H1 (cell line): ENCODE data around the gene CKS1B. TPM values are rescaled to one million over a fixed set of nuclear protein-coding genes. Genes with fewer than 3 reads are reported as not detected.
A peak's percentile ranks its signal among the peaks of the same experiment; 100 is the strongest.

ENCODE experiments used
- CTCF ChIA-PET: fragments of 300-600 bp; sonication (Branson Sonifier 250); formaldehyde crosslinking; loops from one replicate; lab custom pipeline; 2021; ENCODE audit not compliant: partially characterized antibody; lab: Charles Lee
- POLR2A ChIA-PET: fragments of 300-600 bp; sonication (Branson Sonifier 250); formaldehyde crosslinking; loops from one replicate; lab custom pipeline; 2021; ENCODE audit warnings: inconsistent platforms; ENCODE audit not compliant: partially characterized antibody; lab: Charles Lee
- DNase-seq, 2 experiments: peaks; one replicate each; pipeline versions ENCODE4 v3.0.0 to v3.0.0-alpha.2; 2010 to 2022; ENCODE audit warnings: low spot score in 2 of 2, low read depth in 1 of 2, mixed read lengths in 1 of 2
- FAIRE-seq: peaks from 2 replicates; lab custom pipeline; 2011; peaks lifted over from hg19 to GRCh38; lab: Jason Lieb, UNC
- H2AFZ ChIP-seq: 2 replicates; pipeline ENCODE4 v1.8.1; 2012; ENCODE audit warnings: low read length, inconsistent platforms
- H2AK5ac ChIP-seq: 2 replicates; pipeline ENCODE4 v1.6.1; 2013; ENCODE audit warnings: low read depth, low read length
- H2BK120ac ChIP-seq: replicated peaks from 2 replicates; pipeline ENCODE3; 2013; ENCODE audit warnings: low read depth, low read length, inconsistent platforms
- H2BK12ac ChIP-seq: 2 replicates; pipeline ENCODE4 v1.6.1; 2013; ENCODE audit warnings: low read depth, low read length
- H2BK15ac ChIP-seq: 2 replicates; pipeline ENCODE4 v1.6.1; 2013; ENCODE audit warnings: low read length
- H2BK20ac ChIP-seq: 2 replicates; pipeline ENCODE4 v1.6.1; 2013; ENCODE audit warnings: low read length
- H2BK5ac ChIP-seq: 2 replicates; pipeline ENCODE4 v1.6.1; 2013; ENCODE audit warnings: low read depth, low read length
- H3K14ac ChIP-seq: 2 replicates; pipeline ENCODE4 v1.6.1; 2013; ENCODE audit warnings: inconsistent platforms; ENCODE audit not compliant: insufficient read length
- H3K18ac ChIP-seq: 2 replicates; pipeline ENCODE4 v1.6.1; 2013; ENCODE audit warnings: low read length; ENCODE audit errors: extremely low read depth
- H3K23ac ChIP-seq: 2 replicates; pipeline ENCODE4 v1.6.1; 2013; ENCODE audit warnings: inconsistent platforms; ENCODE audit not compliant: insufficient read length
- H3K23me2 ChIP-seq: 2 replicates; pipeline ENCODE4 v1.6.1; 2013; ENCODE audit warnings: low read depth, low read length
- H3K27ac ChIP-seq: 2 replicates; pipeline ENCODE4 v1.6.1; 2011; ENCODE audit warnings: low read depth, low read length, inconsistent platforms
- H3K27me3 ChIP-seq, 4 experiments: replicated peaks in 1 of 4; 1 replicate in 1 of 4; 2 replicates in 3 of 4; pipeline versions ENCODE4 v1.6.1 to v1.8.1; 2011 to 2013; ENCODE audit warnings: low read length in 3 of 4, mild to moderate bottlenecking in 3 of 4, inconsistent platforms in 2 of 4, mixed read lengths in 2 of 4, moderate library complexity in 1 of 4; ENCODE audit not compliant: control insufficient read depth in 3 of 4, insufficient read depth in 3 of 4; ENCODE audit errors: extremely low read depth in 1 of 4
- H3K36me3 ChIP-seq, 4 experiments: 2 replicates each; pipeline versions ENCODE4 v1.6.1 to v1.8.1; 2011 to 2013; ENCODE audit warnings: mild to moderate bottlenecking in 4 of 4, low read length in 3 of 4, moderate library complexity in 2 of 4, control low read depth in 1 of 4, inconsistent platforms in 1 of 4; ENCODE audit not compliant: insufficient read depth in 4 of 4, control insufficient read depth in 2 of 4
- H3K4ac ChIP-seq: replicated peaks from 2 replicates; pipeline ENCODE3; 2013; ENCODE audit warnings: low read length, low read depth, mixed read lengths, inconsistent platforms; ENCODE audit not compliant: insufficient read length
- H3K4me1 ChIP-seq, 4 experiments: replicated peaks in 1 of 4; 1 replicate in 1 of 4; 2 replicates in 3 of 4; pipeline versions ENCODE4 v1.6.1 to v1.8.1; 2011 to 2013; ENCODE audit warnings: low read length in 3 of 4, inconsistent platforms in 2 of 4, mixed read lengths in 1 of 4; ENCODE audit not compliant: insufficient read depth in 4 of 4, control insufficient read depth in 3 of 4
- H3K4me2 ChIP-seq, 2 experiments: 2 replicates each; pipeline versions ENCODE4 v1.6.1 to v1.8.1; 2011 to 2013; ENCODE audit warnings: low read depth in 2 of 2, low read length in 2 of 2, control low read depth in 1 of 2, inconsistent platforms in 1 of 2, mild to moderate bottlenecking in 1 of 2; ENCODE audit not compliant: insufficient read depth in 1 of 2
- H3K4me3 ChIP-seq, 4 experiments: fragments of 200-600, 300-600 bp in 1 of 4; sonication (generic), shearing (Covaris generic), sonication (Bioruptor Twin) in 1 of 4; 2 replicates each; pipeline versions ENCODE4 v1.5.1 to v1.8.1; 2011 to 2016; ENCODE audit warnings: low read length in 4 of 4, low read depth in 3 of 4, control low read depth in 2 of 4, inconsistent platforms in 2 of 4, mild to moderate bottlenecking in 2 of 4, mixed read lengths in 1 of 4, moderate library complexity in 1 of 4; ENCODE audit not compliant: insufficient read depth in 2 of 4; ENCODE audit errors: extremely low read depth in 1 of 4
- H3K56ac ChIP-seq: replicated peaks from 2 replicates; pipeline ENCODE3; 2013; ENCODE audit warnings: low read depth, mild to moderate bottlenecking, mixed read lengths, low read length, inconsistent platforms; ENCODE audit not compliant: insufficient read length
- H3K79me1 ChIP-seq: 2 replicates; pipeline ENCODE4 v1.6.1; 2013; ENCODE audit warnings: low read depth, low read length, control low read depth
- H3K79me2 ChIP-seq, 2 experiments: 2 replicates each; pipeline versions ENCODE4 v1.6.1 to v1.8.1; 2012 to 2013; ENCODE audit warnings: low read length in 2 of 2, mild to moderate bottlenecking in 2 of 2, inconsistent platforms in 1 of 2; ENCODE audit not compliant: insufficient read depth in 2 of 2, control insufficient read depth in 1 of 2
- H3K9ac ChIP-seq, 4 experiments: replicated peaks in 1 of 4; 1 replicate in 1 of 4; 2 replicates in 3 of 4; pipeline versions ENCODE4 v1.6.1 to v1.8.1; 2011 to 2013; ENCODE audit warnings: low read depth in 3 of 4, low read length in 3 of 4, control low read depth in 2 of 4, mild to moderate bottlenecking in 2 of 4, moderate library complexity in 2 of 4, inconsistent platforms in 1 of 4; ENCODE audit errors: extremely low read depth in 1 of 4
- H3K9me3 ChIP-seq, 2 experiments: 2 replicates each; pipeline versions ENCODE4 v1.6.1 to v1.8.1; 2012 to 2013; ENCODE audit warnings: mild to moderate bottlenecking in 2 of 2, moderate library complexity in 2 of 2, control low read depth in 1 of 2, inconsistent platforms in 1 of 2, low read depth in 1 of 2, low read length in 1 of 2, mixed read lengths in 1 of 2; ENCODE audit not compliant: insufficient read depth in 2 of 2
- H4K20me1 ChIP-seq, 2 experiments: replicated peaks in 1 of 2; 2 replicates each; pipeline versions ENCODE3 to v1.8.1; 2011 to 2013; ENCODE audit warnings: inconsistent platforms in 2 of 2, low read length in 2 of 2, mild to moderate bottlenecking in 1 of 2; ENCODE audit not compliant: insufficient read depth in 2 of 2, control insufficient read depth in 1 of 2
- H4K5ac ChIP-seq: 2 replicates; pipeline ENCODE4 v1.6.1; 2013; ENCODE audit warnings: low read length, low read depth, mixed read lengths, inconsistent platforms; ENCODE audit not compliant: insufficient read length
- H4K8ac ChIP-seq: 2 replicates; pipeline ENCODE4 v1.8.0; 2013; ENCODE audit warnings: mild to moderate bottlenecking, moderate library complexity, low read length, inconsistent platforms; ENCODE audit not compliant: insufficient read depth; ENCODE audit errors: extremely low read depth
- H4K91ac ChIP-seq: replicated peaks from 2 replicates; pipeline ENCODE3; 2013; ENCODE audit warnings: low read length, mixed read lengths, inconsistent platforms; ENCODE audit not compliant: insufficient read length
- BRCA1 ChIP-seq: IDR thresholded peaks from 2 replicates; pipeline ENCODE4 v1.6.1; 2012; ENCODE audit warnings: low read depth, low read length, improper control_type of control experiment
- CBX8 ChIP-seq: fragments of 300-800, 300-1000 bp; sonication (generic); IDR thresholded peaks from 2 replicates; pipeline ENCODE4 v1.7.1; 2016; ENCODE audit warnings: low read depth, low read length, borderline replicate concordance
- E2F6 ChIP-seq: IDR thresholded peaks from 2 replicates; pipeline ENCODE4 v1.6.1; 2012; ENCODE audit warnings: inconsistent platforms
- MAX ChIP-seq: IDR thresholded peaks from 2 replicates; pipeline ENCODE4 v1.6.1; 2012; ENCODE audit warnings: inconsistent platforms
- POLR2A ChIP-seq, 2 experiments: IDR thresholded peaks; 1 replicate in 1 of 2; 2 replicates in 1 of 2; pipeline ENCODE4 v1.6.1; 2011; ENCODE audit warnings: low read depth in 2 of 2, low read length in 2 of 2, mild to moderate bottlenecking in 2 of 2; ENCODE audit errors: control extremely low read depth in 1 of 2
- RNF2 ChIP-seq: fragments of 200-900, 300-1000 bp; sonication (generic); IDR thresholded peaks from 2 replicates; pipeline ENCODE4 v1.7.1; 2016; ENCODE audit warnings: borderline replicate concordance, low read depth, mild to moderate bottlenecking, antibody characterized with exemption, low read length; ENCODE audit not compliant: poor library complexity, severe bottlenecking; ENCODE audit errors: missing control alignments
- SUZ12 ChIP-seq: fragments of 200-600 bp; sonication (generic); IDR thresholded peaks from 2 replicates; pipeline ENCODE4 v1.6.1; 2012; ENCODE audit warnings: mild to moderate bottlenecking, inconsistent platforms, low read length, moderate library complexity, mixed read lengths
- USF2 ChIP-seq: IDR thresholded peaks from 2 replicates; pipeline ENCODE4 v1.6.1; 2011; ENCODE audit warnings: low read length, improper control_type of control experiment
- WGBS, 2 experiments: shearing (Covaris generic) in 1 of 2; methylation state at CpG; one replicate each; pipeline versions ENCODE4 v1.1.6 to v1.1.7; 2013 to 2015; ENCODE audit warnings: low lambda C conversion rate in 2 of 2, mixed read lengths in 2 of 2, inconsistent platforms in 1 of 2, low coverage in 1 of 2, missing lambda C conversion rate in 1 of 2; ENCODE audit not compliant: insufficient replicate concordance in 2 of 2, insufficient coverage in 1 of 2, insufficient read length in 1 of 2; ENCODE audit errors: extremely low coverage in 1 of 2, missing lambda C conversion rate in 1 of 2; 5-methylcytosine and 5-hydroxymethylcytosine counted together
- polyA plus RNA-seq, 7 experiments: library from polyadenylated mRNA; depleted of rRNA in 3 of 7; stranded (reverse) in 5 of 7; unstranded in 2 of 7; fragments of >200 nt in 5 of 7; fragments of 200-250 nt in 2 of 7; gene quantifications; 1 replicate in 5 of 7; 2 replicates in 1 of 7; 4 replicates in 1 of 7; pipeline versions ENCODE4 v1.2.1 to v1.2.3, GENCODE V29; 2011 to 2013; ENCODE audit warnings: missing spikeins in 2 of 7, mixed read lengths in 2 of 7
- total RNA-seq: library from RNA; stranded (reverse); fragmentation: NEBNext Ultra II Directional; extraction: Animal tissue kit (Norgen Biotek cat#: 25700); gene quantifications from 2 replicates; pipeline ENCODE4 v1.2.1, GENCODE V29; 2021

The CKS1B gene
- total and polyA plus RNA-seq, 2 of the 8 experiments (the other 6 are each of a cell fraction or from before 2014, with no cell fraction given) = 294 to 1,025 TPM

GRCh38 chr1:154974808-154975408 lies 427 bp downstream of the CKS1B start:
- peak overlapping the region; percentile 43 for H3K56ac ChIP-seq
- no peak overlapping the region; the same call in 1 of the 2 replicates for H2BK20ac ChIP-seq
- H3K23me2 ChIP-seq = peaks cover 21% of the 10 kb centered on the region
- H4K20me1 ChIP-seq = peaks cover 2 to 8% of the 10 kb centered on the region in 2 experiments
- peak overlapping the region; percentile 93 for H2BK12ac ChIP-seq
- H3K79me2 ChIP-seq = peaks cover 22 to 52% of the 10 kb centered on the region in 2 experiments
- 1% methylated on average over 30 of the region's 30 CpGs; no CpG with 5 or more reads in 1 of the 2 experiments for WGBS, 2 experiments
- no peaks in the 10 kb centered on the region for H3K27me3 ChIP-seq
- no peaks in the 10 kb centered on the region; the same call in 1 of the 2 replicates for H3K79me1 ChIP-seq
- peak overlapping the region; percentile 70 to 98 (median 86) for H3K9ac ChIP-seq
- DNase-seq (peak; percentile 91 to 94), FAIRE-seq (peak; percentile 36)
- peak overlapping the region; percentile 56 for H2AK5ac ChIP-seq
- H3K18ac ChIP-seq = peak overlapping the region; percentile 88
- H2AFZ ChIP-seq = no peak overlapping the region
- peak overlapping the region; percentile 94 for H2BK5ac ChIP-seq
- H4K91ac ChIP-seq = peak overlapping the region; percentile 84
- peaks cover 9 to 18% (median 15%) of the 10 kb centered on the region in 4 experiments for H3K36me3 ChIP-seq
- peak overlapping the region; percentile 85; the same call in 1 of the 2 replicates for H4K8ac ChIP-seq
- ChIA-PET POLR2A (interaction anchor here (1.0 to 42.8 kb wide), 6 partner anchors 7 to 73 kb away, joined by 3 to 702 read pairs (median 142); partner anchors contain the start of genes FLAD1, LENEP, PBXIP1 and PYGO2), CTCF (interaction anchor here (1.0 to 20.6 kb wide), 3 partner anchors 21 to 95 kb away, joined by 3 to 334 read pairs (median 3); partner anchors contain the start of gene LENEP)
- H3K4me1 ChIP-seq = peaks cover 3 to 13% (median 11%) of the 10 kb centered on the region in 4 experiments; a peak in 6 of 7 replicates
- peak overlapping the region; percentile 87 to 99 (median 96) for H3K4me3 ChIP-seq
- peak overlapping the region; percentile 78 to 94 for H3K4me2 ChIP-seq
- H3K9me3 ChIP-seq = no peaks in the 10 kb centered on the region
- H3K14ac ChIP-seq = peak overlapping the region; percentile 84
- no peak overlapping the region for H3K4ac ChIP-seq
- peak overlapping the region; percentile 25 for H2BK120ac ChIP-seq
- peak overlapping the region; percentile 94 for H4K5ac ChIP-seq
- peak overlapping the region; percentile 8; the same call in 1 of the 2 replicates for H2BK15ac ChIP-seq
- H3K27ac ChIP-seq = peak overlapping the region; percentile 85
- no peak overlapping the region for H3K23ac ChIP-seq
- TF ChIP-seq POLR2A (IDR thresholded peaks at IDR 0.05; ENCODE audit: control extremely low read depth in 1 of 2, low read depth in 2 of 2, low read length in 2 of 2) = peak; percentile 61 to 63
- TF ChIP-seq RNF2 = no peak
- TF ChIP-seq BRCA1 = no peak
- no peak for TF ChIP-seq SUZ12
- TF ChIP-seq CBX8 = no peak
- TF ChIP-seq USF2 = no peak
- peak; percentile 69 for TF ChIP-seq E2F6
- TF ChIP-seq MAX = peak; percentile 67
